SK-N-SH (cell line): ENCODE measurements around the gene RHOA. TPM values are rescaled to one million over a fixed set of nuclear protein-coding genes. Genes with fewer than 3 reads are reported as not detected.
A peak's percentile ranks its signal among the peaks of the same experiment; 100 is the strongest.

ENCODE experiments used
- CTCF ChIA-PET: fragments of 300-600, 350-600 bp; formaldehyde crosslinking; extraction: SDS; loops from one replicate; lab custom pipeline; 2021; lab: Yijun Ruan, JAX
- POLR2A ChIA-PET: fragments of 350-600 bp; sonication (Branson Sonifier 250); formaldehyde crosslinking; extraction: SDS; loops from one replicate; lab custom pipeline; 2020; ENCODE audit warnings: antibody characterized with exemption, inconsistent platforms; lab: Yijun Ruan, JAX
- DNase-seq: peaks from one replicate; pipeline ENCODE4 v3.0.0; 2012
- H2AFZ ChIP-seq: fragments of 200-600 bp; sonication (generic); 2 replicates; pipeline ENCODE4 v1.8.1; 2016; ENCODE audit warnings: antibody characterized with exemption, mild to moderate bottlenecking, low read depth
- H3F3A ChIP-seq: fragments of 200-600 bp; sonication (generic); replicated peaks from 2 replicates; pipeline ENCODE3; 2016; ENCODE audit warnings: antibody characterized with exemption, mild to moderate bottlenecking; ENCODE audit not compliant: insufficient read depth
- H3K27ac ChIP-seq, 2 experiments: fragments of 200-500 bp in 1 of 2; fragments of 200-600 bp in 1 of 2; sonication (Bioruptor generic) in 1 of 2; sonication (generic), shearing (Covaris generic) in 1 of 2; 2 replicates each; pipeline versions ENCODE4 v1.5.1 to v1.6.1; 2014 to 2016; ENCODE audit warnings: low read depth in 2 of 2, inconsistent platforms in 1 of 2, low read length in 1 of 2, mild to moderate bottlenecking in 1 of 2, mixed read lengths in 1 of 2
- H3K27me3 ChIP-seq: fragments of 200-600 bp; sonication (generic), shearing (Covaris generic); 2 replicates; pipeline ENCODE4 v1.6.1; 2016; ENCODE audit warnings: mixed run types; ENCODE audit not compliant: insufficient read depth
- H3K36me3 ChIP-seq, 2 experiments: fragments of 200-500 bp in 1 of 2; fragments of 200-600 bp in 1 of 2; sonication (Bioruptor generic) in 1 of 2; sonication (generic) in 1 of 2; replicated peaks in 1 of 2; 2 replicates each; pipeline versions ENCODE3 to v1.5.1; 2014 to 2016; ENCODE audit warnings: low read length in 1 of 2, mild to moderate bottlenecking in 1 of 2; ENCODE audit not compliant: insufficient read depth in 2 of 2, control insufficient read depth in 1 of 2
- H3K4me1 ChIP-seq, 2 experiments: fragments of 200-500 bp in 1 of 2; fragments of 200-600 bp in 1 of 2; sonication (Bioruptor generic) in 1 of 2; sonication (generic), shearing (Covaris generic) in 1 of 2; 2 replicates each; pipeline versions ENCODE4 v1.5.1 to v1.6.1; 2014 to 2016; ENCODE audit warnings: low read depth in 1 of 2, low read length in 1 of 2, mixed run types in 1 of 2; ENCODE audit not compliant: insufficient read depth in 2 of 2, control insufficient read depth in 1 of 2
- H3K4me2 ChIP-seq: fragments of 200-600 bp; sonication (generic), shearing (Covaris generic); 2 replicates; pipeline ENCODE4 v1.6.1; 2017; ENCODE audit warnings: mixed run types
- H3K4me3 ChIP-seq, 2 experiments: fragments of 200-500 bp in 1 of 2; fragments of 200-600 bp in 1 of 2; sonication (Bioruptor generic) in 1 of 2; sonication (generic), shearing (Covaris generic) in 1 of 2; 2 replicates each; pipeline versions ENCODE4 v1.5.1 to v1.8.1; 2014 to 2016; ENCODE audit warnings: low read depth in 2 of 2, inconsistent platforms in 1 of 2, low read length in 1 of 2, mild to moderate bottlenecking in 1 of 2, mixed read lengths in 1 of 2, moderate library complexity in 1 of 2
- H3K79me2 ChIP-seq: fragments of 200-600 bp; sonication (generic); 2 replicates; pipeline ENCODE4 v1.8.1; 2017; ENCODE audit warnings: mild to moderate bottlenecking; ENCODE audit not compliant: insufficient read depth
- H3K9ac ChIP-seq: fragments of 200-600 bp; sonication (generic); 2 replicates; pipeline ENCODE4 v1.6.1; 2017; ENCODE audit warnings: mixed run types
- H3K9me2 ChIP-seq: fragments of 200-600 bp; sonication (generic); 2 replicates; pipeline ENCODE4 v1.6.1; 2017; ENCODE audit warnings: mixed run types
- H3K9me3 ChIP-seq: fragments of 200-600 bp; sonication (generic); 2 replicates; pipeline ENCODE4 v1.6.1; 2017; ENCODE audit warnings: mixed run types, mild to moderate bottlenecking, moderate library complexity
- H4K20me1 ChIP-seq: fragments of 200-600 bp; sonication (generic); 2 replicates; pipeline ENCODE4 v1.6.1; 2017; ENCODE audit warnings: mild to moderate bottlenecking, mixed run types; ENCODE audit not compliant: insufficient read depth
- CHD2 ChIP-seq: fragments of 150-350 bp; IDR thresholded peaks from 2 replicates; pipeline ENCODE4 v1.6.1; 2018; ENCODE audit warnings: low read length; ENCODE audit not compliant: partially characterized antibody
- ELF1 ChIP-seq: IDR thresholded peaks from 2 replicates; pipeline ENCODE4 v1.4.0; 2012
- EP300 ChIP-seq, 2 experiments: IDR thresholded peaks; 2 replicates each; pipeline versions ENCODE4 v1.4.0 to v1.6.1; 2012; ENCODE audit warnings: borderline replicate concordance in 1 of 2, low read depth in 1 of 2, low read length in 1 of 2
- EZH2phosphoT487 ChIP-seq: fragments of 200-600 bp; sonication (generic); IDR thresholded peaks from 2 replicates; pipeline ENCODE4 v1.6.1; 2017; ENCODE audit warnings: low read depth, mixed run types, mild to moderate bottlenecking, antibody characterized with exemption, moderate library complexity, borderline replicate concordance
- FOSL2 ChIP-seq: IDR thresholded peaks from 2 replicates; pipeline ENCODE4 v1.4.0; 2012; ENCODE audit warnings: low read depth, mild to moderate bottlenecking, moderate library complexity, borderline replicate concordance
- FOXJ3 ChIP-seq: sonication (generic); formaldehyde crosslinking; IDR thresholded peaks from 2 replicates; pipeline ENCODE4 v1.5.1; 2020; ENCODE audit warnings: mild to moderate bottlenecking, missing genetic modification reagents
- FOXM1 ChIP-seq: IDR thresholded peaks from 2 replicates; pipeline ENCODE4 v1.4.0; 2012; ENCODE audit warnings: low read depth, mild to moderate bottlenecking
- GABPA ChIP-seq: IDR thresholded peaks from 2 replicates; pipeline ENCODE4 v1.4.0; 2012; ENCODE audit warnings: low read depth, mild to moderate bottlenecking
- GATA2 ChIP-seq: sonication (generic); formaldehyde crosslinking; IDR thresholded peaks from 2 replicates; pipeline ENCODE4 v1.5.0; 2020; ENCODE audit warnings: mild to moderate bottlenecking, missing genetic modification reagents
- JUND ChIP-seq: IDR thresholded peaks from 2 replicates; pipeline ENCODE4 v1.4.0; 2012
- MEF2A ChIP-seq: IDR thresholded peaks from 2 replicates; pipeline ENCODE4 v1.4.0; 2012; ENCODE audit warnings: low read depth, borderline replicate concordance
- NRF1 ChIP-seq: IDR thresholded peaks from 2 replicates; pipeline ENCODE4 v1.6.1; 2012; ENCODE audit warnings: low read depth, mild to moderate bottlenecking, low read length
- POLR2AphosphoS5 ChIP-seq: IDR thresholded peaks from 2 replicates; pipeline ENCODE4 v1.6.1; 2012; ENCODE audit warnings: low read depth, low read length
- RAD21 ChIP-seq: IDR thresholded peaks from 2 replicates; pipeline ENCODE4 v1.6.1; 2012; ENCODE audit warnings: mild to moderate bottlenecking, low read length
- RCOR1 ChIP-seq: fragments of 150-350 bp; IDR thresholded peaks from 2 replicates; pipeline ENCODE4 v1.6.1; 2017; ENCODE audit warnings: antibody characterized with exemption, low read length
- RFX5 ChIP-seq: IDR thresholded peaks from 2 replicates; pipeline ENCODE4 v1.6.1; 2012; ENCODE audit warnings: mild to moderate bottlenecking, improper control_type of control experiment, low read length
- RXRA ChIP-seq: IDR thresholded peaks from 2 replicates; pipeline ENCODE4 v1.4.0; 2012; ENCODE audit warnings: low read depth, mild to moderate bottlenecking, borderline replicate concordance
- SIN3A ChIP-seq: IDR thresholded peaks from 2 replicates; pipeline ENCODE4 v1.6.1; 2012; ENCODE audit warnings: low read depth, mild to moderate bottlenecking, low read length, moderate library complexity, borderline replicate concordance
- SMC3 ChIP-seq: IDR thresholded peaks from 2 replicates; pipeline ENCODE4 v1.6.1; 2012; ENCODE audit warnings: low read depth, low read length, improper control_type of control experiment
- TCF12 ChIP-seq: IDR thresholded peaks from 2 replicates; pipeline ENCODE4 v1.4.0; 2012
- TEAD4 ChIP-seq: IDR thresholded peaks from 2 replicates; pipeline ENCODE4 v1.4.0; 2012; ENCODE audit warnings: mild to moderate bottlenecking, borderline replicate concordance; ENCODE audit not compliant: insufficient read depth
- YY1 ChIP-seq: IDR thresholded peaks from 2 replicates; pipeline ENCODE4 v1.4.0; 2012; ENCODE audit warnings: low read depth, mild to moderate bottlenecking
- WGBS: methylation state at CpG from one replicate; pipeline ENCODE4 v1.1.6; 2017; ENCODE audit warnings: low lambda C conversion rate; 5-methylcytosine and 5-hydroxymethylcytosine counted together
- polyA plus RNA-seq, 3 experiments: library from polyadenylated mRNA; depleted of rRNA; stranded (reverse); fragments of >200 nt; gene quantifications; 2 replicates each; pipeline ENCODE4 v1.2.3, GENCODE V29; 2012
- TF ChIP-seq, protein P1 (sequence below): IDR thresholded peaks from 2 replicates; pipeline ENCODE4 v1.4.0; 2012; ENCODE audit warnings: low read depth, borderline replicate concordance
- TF ChIP-seq, protein P2 (sequence below): IDR thresholded peaks from 2 replicates; pipeline ENCODE4; 2012
- TF ChIP-seq, protein P3 (sequence below): fragments of 150-350 bp; IDR thresholded peaks from 2 replicates; pipeline ENCODE4 v1.6.1; 2016; ENCODE audit warnings: mild to moderate bottlenecking, low read depth, low read length
- TF ChIP-seq, protein P4 (sequence below): IDR thresholded peaks from 2 replicates; pipeline ENCODE4 v1.4.0; 2012; ENCODE audit warnings: low read depth, borderline replicate concordance
- TF ChIP-seq, protein P5 (sequence below): fragments of 200-600 bp; sonication (generic); IDR thresholded peaks from 2 replicates; pipeline ENCODE4 v1.6.1; 2017; ENCODE audit warnings: antibody characterized with exemption, mild to moderate bottlenecking, moderate library complexity
- TF ChIP-seq, protein P6 (sequence below): IDR thresholded peaks from 2 replicates; pipeline ENCODE4 v1.4.0; 2012; ENCODE audit warnings: low read depth

RHOA gene
- polyA plus RNA-seq, 1 of the 3 experiments (the other 2 are of a cell fraction), result 312 TPM

DNA sequence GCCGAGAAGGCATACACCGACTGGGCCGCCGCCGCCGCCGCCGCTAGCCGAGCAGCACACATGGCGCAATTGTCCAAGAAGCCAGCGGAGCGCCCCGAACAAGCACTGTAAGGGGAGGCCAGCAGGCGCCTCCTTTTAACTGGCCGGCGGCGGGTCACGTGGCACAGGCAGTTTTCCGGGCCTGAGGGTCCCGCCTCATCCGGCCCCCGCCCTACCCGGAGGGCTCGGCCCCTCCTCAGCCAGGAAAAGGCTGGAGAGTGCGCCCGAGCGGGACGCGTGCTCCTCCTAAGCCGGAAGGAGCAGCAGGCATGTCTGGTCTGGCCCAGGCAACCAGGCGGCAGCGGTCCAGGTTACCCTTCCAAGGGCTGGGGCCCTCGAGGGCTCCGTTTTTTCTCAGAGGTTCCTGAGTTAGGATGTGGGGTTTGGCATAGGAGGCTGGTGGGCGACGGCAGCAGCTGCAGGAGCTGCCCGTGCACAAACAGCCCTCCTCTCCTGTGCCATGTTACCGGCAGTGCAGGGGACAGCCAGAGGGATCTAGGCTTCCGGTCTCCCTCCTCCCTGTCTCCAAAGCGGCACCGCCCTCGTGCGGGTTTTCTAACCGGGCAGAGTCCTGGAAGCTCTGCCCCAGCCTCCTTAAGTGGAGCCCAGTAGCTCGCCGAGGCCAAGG lies 53.4 kb downstream of the RHOA start, which contains the start of gene GPX1:
GPX1 (minus strand) TSS at position 137 of the 667 bp plus-strand sequence; CDS start at position 62, 75 bp downstream.
- peaks cover 51% of the 10 kb centered on the region for H3K79me2 ChIP-seq
- H3K4me2 ChIP-seq, result peak within 1 kb of the TSS; percentile 89
- ChIA-PET POLR2A (interaction anchor here (0.8 to 1.6 kb wide), 8 partner anchors 13 to 337 kb away, joined by 3 to 6 read pairs (median 3); partner anchors contain the start of genes NICN1, RHOA, TCTA and USP19), CTCF (interaction anchor here (0.7 to 1.7 kb wide), 5 partner anchors 8 to 263 kb away, joined by 3 to 5 read pairs (median 3); partner anchors contain the start of genes RHOA and TCTA)
- H3K4me3 ChIP-seq, result peak within 1 kb of the TSS; percentile 57 to 80
- peaks cover 22 to 63% of the 10 kb centered on the region in 2 experiments for H3K36me3 ChIP-seq
- peak; percentile 94 for DNase-seq
- peak within 1 kb of the TSS; percentile 92 for H3K9ac ChIP-seq
- peaks cover 20 to 25% of the 10 kb centered on the region in 2 experiments; a peak in 3 of 4 replicates for H3K4me1 ChIP-seq
- no peaks in the 10 kb centered on the region for H3K9me2 ChIP-seq
- WGBS, result no CpG with 5 or more reads among the region's 46 CpGs
- 0 out of 2 replicates have a peak, but pooled peaks cover 4% of the 10 kb centered on the region for H4K20me1 ChIP-seq
- no peak within 1 kb of the TSS for H2AFZ ChIP-seq
- H3K27me3 ChIP-seq, result no peaks in the 10 kb centered on the region
- H3K9me3 ChIP-seq, result no peaks in the 10 kb centered on the region
- H3F3A ChIP-seq, result peaks cover 47% of the 10 kb centered on the region
- peak within 1 kb of the TSS; percentile 89 to 97 for H3K27ac ChIP-seq
- TF ChIP-seq FOXM1 (no peak), TCF12 (0 out of 2 replicates have a peak, but pooled peaks have one; percentile 2), JUND (no peak), FOSL2 (peak; percentile 4; the same call in 1 of the 2 replicates), RFX5 (no peak), NRF1 (no peak), SMC3 (no peak), EP300 (IDR thresholded peaks at IDR 0.05; ENCODE audit: borderline replicate concordance in 1 of 2, low read depth in 1 of 2, low read length in 1 of 2) (no peak; a peak in 1 of 4 replicates), POLR2AphosphoS5 (peak; percentile 87), RXRA (no peak), RCOR1 (no peak), SIN3A (peak; percentile 84; the same call in 1 of the 2 replicates), GATA2 (CRISPR knock-in tag) (no peak), FOXJ3 (CRISPR knock-in tag) (peak; percentile 47; the same call in 1 of the 2 replicates), CHD2 (no peak), ELF1 (peak; percentile 84), MEF2A (no peak), RAD21 (no peak), EZH2phosphoT487 (no peak), YY1 (no peak), TEAD4 (no peak), GABPA (peak; percentile 80)
- TF ChIP-seq, protein P1, sequence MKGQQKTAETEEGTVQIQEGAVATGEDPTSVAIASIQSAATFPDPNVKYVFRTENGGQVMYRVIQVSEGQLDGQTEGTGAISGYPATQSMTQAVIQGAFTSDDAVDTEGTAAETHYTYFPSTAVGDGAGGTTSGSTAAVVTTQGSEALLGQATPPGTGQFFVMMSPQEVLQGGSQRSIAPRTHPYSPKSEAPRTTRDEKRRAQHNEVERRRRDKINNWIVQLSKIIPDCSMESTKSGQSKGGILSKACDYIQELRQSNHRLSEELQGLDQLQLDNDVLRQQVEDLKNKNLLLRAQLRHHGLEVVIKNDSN, result peak; percentile 95
- TF ChIP-seq, protein P2, sequence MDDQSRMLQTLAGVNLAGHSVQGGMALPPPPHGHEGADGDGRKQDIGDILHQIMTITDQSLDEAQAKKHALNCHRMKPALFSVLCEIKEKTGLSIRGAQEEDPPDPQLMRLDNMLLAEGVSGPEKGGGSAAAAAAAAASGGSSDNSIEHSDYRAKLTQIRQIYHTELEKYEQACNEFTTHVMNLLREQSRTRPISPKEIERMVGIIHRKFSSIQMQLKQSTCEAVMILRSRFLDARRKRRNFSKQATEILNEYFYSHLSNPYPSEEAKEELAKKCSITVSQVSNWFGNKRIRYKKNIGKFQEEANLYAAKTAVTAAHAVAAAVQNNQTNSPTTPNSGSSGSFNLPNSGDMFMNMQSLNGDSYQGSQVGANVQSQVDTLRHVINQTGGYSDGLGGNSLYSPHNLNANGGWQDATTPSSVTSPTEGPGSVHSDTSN, result peak; percentile 25; the same call in 1 of the 2 replicates
- TF ChIP-seq, protein P3, sequence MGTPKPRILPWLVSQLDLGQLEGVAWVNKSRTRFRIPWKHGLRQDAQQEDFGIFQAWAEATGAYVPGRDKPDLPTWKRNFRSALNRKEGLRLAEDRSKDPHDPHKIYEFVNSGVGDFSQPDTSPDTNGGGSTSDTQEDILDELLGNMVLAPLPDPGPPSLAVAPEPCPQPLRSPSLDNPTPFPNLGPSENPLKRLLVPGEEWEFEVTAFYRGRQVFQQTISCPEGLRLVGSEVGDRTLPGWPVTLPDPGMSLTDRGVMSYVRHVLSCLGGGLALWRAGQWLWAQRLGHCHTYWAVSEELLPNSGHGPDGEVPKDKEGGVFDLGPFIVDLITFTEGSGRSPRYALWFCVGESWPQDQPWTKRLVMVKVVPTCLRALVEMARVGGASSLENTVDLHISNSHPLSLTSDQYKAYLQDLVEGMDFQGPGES, result no peak
- TF ChIP-seq, protein P4, sequence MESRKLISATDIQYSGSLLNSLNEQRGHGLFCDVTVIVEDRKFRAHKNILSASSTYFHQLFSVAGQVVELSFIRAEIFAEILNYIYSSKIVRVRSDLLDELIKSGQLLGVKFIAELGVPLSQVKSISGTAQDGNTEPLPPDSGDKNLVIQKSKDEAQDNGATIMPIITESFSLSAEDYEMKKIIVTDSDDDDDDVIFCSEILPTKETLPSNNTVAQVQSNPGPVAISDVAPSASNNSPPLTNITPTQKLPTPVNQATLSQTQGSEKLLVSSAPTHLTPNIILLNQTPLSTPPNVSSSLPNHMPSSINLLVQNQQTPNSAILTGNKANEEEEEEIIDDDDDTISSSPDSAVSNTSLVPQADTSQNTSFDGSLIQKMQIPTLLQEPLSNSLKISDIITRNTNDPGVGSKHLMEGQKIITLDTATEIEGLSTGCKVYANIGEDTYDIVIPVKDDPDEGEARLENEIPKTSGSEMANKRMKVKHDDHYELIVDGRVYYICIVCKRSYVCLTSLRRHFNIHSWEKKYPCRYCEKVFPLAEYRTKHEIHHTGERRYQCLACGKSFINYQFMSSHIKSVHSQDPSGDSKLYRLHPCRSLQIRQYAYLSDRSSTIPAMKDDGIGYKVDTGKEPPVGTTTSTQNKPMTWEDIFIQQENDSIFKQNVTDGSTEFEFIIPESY, result no peak
- TF ChIP-seq, protein P5, sequence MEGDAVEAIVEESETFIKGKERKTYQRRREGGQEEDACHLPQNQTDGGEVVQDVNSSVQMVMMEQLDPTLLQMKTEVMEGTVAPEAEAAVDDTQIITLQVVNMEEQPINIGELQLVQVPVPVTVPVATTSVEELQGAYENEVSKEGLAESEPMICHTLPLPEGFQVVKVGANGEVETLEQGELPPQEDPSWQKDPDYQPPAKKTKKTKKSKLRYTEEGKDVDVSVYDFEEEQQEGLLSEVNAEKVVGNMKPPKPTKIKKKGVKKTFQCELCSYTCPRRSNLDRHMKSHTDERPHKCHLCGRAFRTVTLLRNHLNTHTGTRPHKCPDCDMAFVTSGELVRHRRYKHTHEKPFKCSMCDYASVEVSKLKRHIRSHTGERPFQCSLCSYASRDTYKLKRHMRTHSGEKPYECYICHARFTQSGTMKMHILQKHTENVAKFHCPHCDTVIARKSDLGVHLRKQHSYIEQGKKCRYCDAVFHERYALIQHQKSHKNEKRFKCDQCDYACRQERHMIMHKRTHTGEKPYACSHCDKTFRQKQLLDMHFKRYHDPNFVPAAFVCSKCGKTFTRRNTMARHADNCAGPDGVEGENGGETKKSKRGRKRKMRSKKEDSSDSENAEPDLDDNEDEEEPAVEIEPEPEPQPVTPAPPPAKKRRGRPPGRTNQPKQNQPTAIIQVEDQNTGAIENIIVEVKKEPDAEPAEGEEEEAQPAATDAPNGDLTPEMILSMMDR, result no peak
- TF ChIP-seq, protein P6, sequence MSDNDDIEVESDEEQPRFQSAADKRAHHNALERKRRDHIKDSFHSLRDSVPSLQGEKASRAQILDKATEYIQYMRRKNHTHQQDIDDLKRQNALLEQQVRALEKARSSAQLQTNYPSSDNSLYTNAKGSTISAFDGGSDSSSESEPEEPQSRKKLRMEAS, result peak; percentile 100
